GM12892 (cell line): ENCODE results near the gene SKOR2.

Source experiments
- POLR2A ChIP-seq: IDR thresholded peaks from 2 replicates; pipeline ENCODE4 v1.6.1; 2011; ENCODE audit warnings: low read depth, low read length, control low read depth
- POLR2AphosphoS5 ChIP-seq: IDR thresholded peaks from 2 replicates; pipeline ENCODE4 v1.6.1; 2011; ENCODE audit warnings: low read depth, low read length, control low read depth
- TAF1 ChIP-seq: IDR thresholded peaks from 2 replicates; pipeline ENCODE4 v1.6.1; 2011; ENCODE audit warnings: low read depth, mild to moderate bottlenecking, control low read depth, low read length, borderline replicate concordance

GRCh38 chr18:47287911-47288585 is 36.6 kb upstream of the SKOR2 start:
- no peak for TF ChIP-seq POLR2A
- no peak for TF ChIP-seq TAF1
- no peak for TF ChIP-seq POLR2AphosphoS5
